HepG2 (cell line): ENCODE data around the gene IQUB. TPM values are rescaled to one million over a fixed set of nuclear protein-coding genes. Genes with fewer than 3 reads are reported as not detected.

Source experiments
- ATAC-seq: fragments of 200-7000 bp; cut with Tn5 transposase; 3 replicates; pipeline ENCODE4 v1.9.1; 2020; ENCODE audit warnings: mild to moderate bottlenecking, moderate library complexity
- BruUV-seq: library from RNA; stranded (reverse); fragments of 400-500 nt; replicated peaks from 2 replicates; lab custom pipeline; 2021; lab: Mats Ljungman, UMichigan
- CTCF ChIA-PET: fragments of 300-600 bp; formaldehyde crosslinking; extraction: SDS; loops from one replicate; lab custom pipeline; 2021; ENCODE audit warnings: low total read pairs, inconsistent platforms, low intra/inter-chr PET ratio; lab: Yijun Ruan, JAX
- POLR2A ChIA-PET: fragments of 350-600 bp; sonication (Branson Sonifier 250); formaldehyde crosslinking; loops from one replicate; lab custom pipeline; 2020; ENCODE audit warnings: antibody characterized with exemption, inconsistent platforms; lab: Yijun Ruan, JAX
- DNase-seq: peaks from one replicate; pipeline ENCODE4 v3.0.0-alpha.2; 2015; ENCODE audit warnings: low spot score
- FAIRE-seq: peaks from 3 replicates; lab custom pipeline; 2011; peaks lifted over from hg19 to GRCh38; lab: Jason Lieb, UNC
- H2AFZ ChIP-seq: one replicate; pipeline ENCODE4 v1.6.1; 2011; ENCODE audit warnings: low read length, inconsistent platforms
- H3K27ac ChIP-seq: fragments of 300-600 bp; 3 replicates; pipeline ENCODE4 v1.8.0; 2011; ENCODE audit warnings: mixed run types, mild to moderate bottlenecking, mixed read lengths, low read length, inconsistent platforms; ENCODE audit not compliant: insufficient read depth; ENCODE audit errors: extremely low read length
- H3K27me3 ChIP-seq, 2 experiments: fragments of 200-600 bp in 1 of 2; 2 replicates in 1 of 2; 3 replicates in 1 of 2; pipeline versions ENCODE4 v1.6.0 to v1.8.0; 2011; ENCODE audit warnings: low read length in 2 of 2, mild to moderate bottlenecking in 2 of 2, moderate library complexity in 2 of 2, inconsistent platforms in 1 of 2; ENCODE audit not compliant: insufficient read depth in 2 of 2, control insufficient read depth in 1 of 2
- H3K36me3 ChIP-seq, 2 experiments: fragments of 200-600 bp in 1 of 2; replicated peaks in 1 of 2; 2 replicates in 1 of 2; 3 replicates in 1 of 2; pipeline versions ENCODE4 v1.5.1 to v1.8.0; 2011; ENCODE audit warnings: low read length in 2 of 2, inconsistent platforms in 1 of 2; ENCODE audit not compliant: insufficient read depth in 2 of 2, control insufficient read depth in 1 of 2
- H3K4me1 ChIP-seq: 2 replicates; pipeline ENCODE4 v1.5.1; 2012; ENCODE audit warnings: low read length, inconsistent platforms; ENCODE audit not compliant: insufficient read depth
- H3K4me2 ChIP-seq: 2 replicates; pipeline ENCODE4 v1.6.0; 2011; ENCODE audit warnings: low read depth, low read length, inconsistent platforms
- H3K4me3 ChIP-seq, 3 experiments: fragments of 200-600 bp in 1 of 3; sonication (generic), shearing (Covaris generic) in 1 of 3; replicated peaks in 1 of 3; 2 replicates each; pipeline ENCODE4 v1.5.1; 2011 to 2016; ENCODE audit warnings: low read length in 3 of 3, inconsistent platforms in 2 of 3, low read depth in 2 of 3, mild to moderate bottlenecking in 2 of 3, control low read depth in 1 of 3, mixed read lengths in 1 of 3; ENCODE audit not compliant: insufficient read depth in 1 of 3
- H3K79me2 ChIP-seq: one replicate; pipeline ENCODE4 v1.6.1; 2011; ENCODE audit warnings: low read length, inconsistent platforms; ENCODE audit not compliant: insufficient read depth
- H3K9ac ChIP-seq: 2 replicates; pipeline ENCODE4 v1.6.0; 2011; ENCODE audit warnings: mild to moderate bottlenecking, low read depth, low read length, inconsistent platforms; ENCODE audit not compliant: insufficient read depth
- H3K9me3 ChIP-seq: 2 replicates; pipeline ENCODE4 v1.5.1; 2012; ENCODE audit warnings: mild to moderate bottlenecking, low read length
- H4K20me1 ChIP-seq: 2 replicates; pipeline ENCODE4 v1.6.0; 2011; ENCODE audit warnings: inconsistent platforms, mild to moderate bottlenecking, low read length, moderate library complexity; ENCODE audit not compliant: insufficient read depth
- ARID5B ChIP-seq: IDR thresholded peaks from 2 replicates; pipeline ENCODE4 v1.4.0; 2020; ENCODE audit warnings: mild to moderate bottlenecking, missing genetic modification reagents
- BRD4 ChIP-seq: sonication (generic); formaldehyde crosslinking; IDR thresholded peaks from 2 replicates; pipeline ENCODE4 v1.4.0; 2020; ENCODE audit warnings: missing genetic modification reagents
- CBX5 ChIP-seq: sonication (generic); formaldehyde crosslinking; IDR thresholded peaks from 2 replicates; pipeline ENCODE4 v1.4.0; 2020; ENCODE audit warnings: missing genetic modification reagents, borderline replicate concordance
- CHD2 ChIP-seq: IDR thresholded peaks from 2 replicates; pipeline ENCODE4 v1.6.1; 2011; ENCODE audit warnings: low read depth, low read length, improper control_type of control experiment
- LCORL ChIP-seq, 2 experiments: fragments of 450-650 bp in 1 of 2; sonication (generic) in 1 of 2; formaldehyde crosslinking in 1 of 2; IDR thresholded peaks; 2 replicates each; pipeline versions ENCODE4 v1.5.0 to v1.6.1; 2017 to 2020; ENCODE audit warnings: antibody characterized with exemption in 1 of 2, missing genetic modification reagents in 1 of 2
- NPAS2 ChIP-seq: sonication (generic); formaldehyde crosslinking; IDR thresholded peaks from 2 replicates; pipeline ENCODE4 v1.8.0; 2022; ENCODE audit warnings: mild to moderate bottlenecking, missing genetic modification reagents, borderline replicate concordance
- SP140L ChIP-seq: sonication (generic); formaldehyde crosslinking; IDR thresholded peaks from 2 replicates; pipeline ENCODE4 v1.4.0; 2020; ENCODE audit warnings: missing genetic modification reagents, borderline replicate concordance
- TP53 ChIP-seq: sonication (generic); formaldehyde crosslinking; conservative IDR thresholded peaks from 2 replicates; pipeline ENCODE4 v1.4.0; 2020; ENCODE audit warnings: missing genetic modification reagents
- ZNF609 ChIP-seq: sonication (generic); formaldehyde crosslinking; IDR thresholded peaks from 2 replicates; pipeline ENCODE4 v1.4.0; 2020; ENCODE audit warnings: mild to moderate bottlenecking, missing genetic modification reagents, borderline replicate concordance
- ZNF644 ChIP-seq: IDR thresholded peaks from 2 replicates; pipeline ENCODE4 v1.6.1; 2016; ENCODE audit warnings: low read depth
- ZNF710 ChIP-seq: sonication (generic); formaldehyde crosslinking; IDR thresholded peaks from 2 replicates; pipeline ENCODE4 v1.5.0; 2020; ENCODE audit warnings: mild to moderate bottlenecking, missing genetic modification reagents, borderline replicate concordance
- ZSCAN25 ChIP-seq: sonication (generic); formaldehyde crosslinking; IDR thresholded peaks from 2 replicates; pipeline ENCODE4 v1.8.0; 2022; ENCODE audit warnings: mild to moderate bottlenecking, missing genetic modification reagents
- WGBS: methylation state at CpG from one replicate; pipeline ENCODE4 v1.1.6; 2017; ENCODE audit warnings: low lambda C conversion rate; 5-methylcytosine and 5-hydroxymethylcytosine counted together
- in situ Hi-C: cut with HindIII; loops from 2 replicates; pipeline ENCODE4 v1.10.0; 2017; ENCODE audit warnings: low pct_unique_long_range_greater_than_20kb; ENCODE audit not compliant: extremely low pct_ligation_motif_present
- intact Hi-C: fragments of 100-400 bp; cut with micrococcal nuclease; formaldehyde crosslinking; loops from one replicate; pipeline ENCODE4 v1.10.0; 2022; ENCODE audit not compliant: unreplicated experiment
- polyA plus RNA-seq, 8 experiments: library from polyadenylated mRNA; depleted of rRNA in 3 of 8; stranded (reverse) in 7 of 8; unstranded in 1 of 8; fragments of >200 nt; fragmentation: Illumina TruSeq in 4 of 8; extraction: Trizol in 4 of 8; gene quantifications; 2 replicates each; pipeline versions ENCODE4 v1.2.1 to v1.2.3, GENCODE V29; 2011 to 2016; ENCODE audit warnings: low read depth in 4 of 8, missing spikeins in 1 of 8, mixed read lengths in 1 of 8; ENCODE audit not compliant: insufficient read depth in 1 of 8
- total RNA-seq, 5 experiments: library from RNA; depleted of rRNA; stranded (reverse); fragments of >200 nt; fragmentation: Illumina TruSeq; extraction: Trizol; gene quantifications; 2 replicates each; pipeline ENCODE4 v1.2.3, GENCODE V29; 2016; ENCODE audit warnings: low read depth in 1 of 5

The IQUB gene
- total and polyA plus RNA-seq, 2 of the 13 experiments (the other 11 are each of a cell fraction or from before 2014, with no cell fraction given): 0.07 TPM; not detected in 1

GRCh38 chr7:123573896-123574467 lies 39.6 kb upstream of the IQUB start:
- DNase-seq (no peak), FAIRE-seq (no peak), ATAC-seq (no peak)
- CTCF ChIA-PET: no interaction called here
- Histone ChIP-seq H2AFZ (no peak overlapping the region), H3K4me3 (no peak overlapping the region), H3K79me2 (no peaks in the 10 kb centered on the region), H3K27me3 (no peaks in the 10 kb centered on the region), H4K20me1 (no peaks in the 10 kb centered on the region), H3K4me1 (no peaks in the 10 kb centered on the region), H3K4me2 (no peak overlapping the region), H3K9me3 (no peaks in the 10 kb centered on the region), H3K9ac (no peak overlapping the region), H3K27ac (no peak overlapping the region), H3K36me3 (no peaks in the 10 kb centered on the region)
- intact Hi-C loops (no loop called here), in situ Hi-C loops (no loop called here)
- 26% methylated on average over 2 of the region's 2 CpGs for WGBS
- POLR2A ChIA-PET: no interaction called here
- BruUV-seq: no TSS peak
- TF ChIP-seq CHD2 (no peak), ZSCAN25 (no peak), LCORL (IDR thresholded peaks at IDR 0.05) (no peak), LCORL (CRISPR knock-in tag; IDR thresholded peaks at IDR 0.05) (no peak), SP140L (no peak), BRD4 (CRISPR knock-in tag) (no peak), ZNF609 (CRISPR knock-in tag) (no peak), CBX5 (CRISPR knock-in tag) (no peak), NPAS2 (CRISPR knock-in tag) (no peak), TP53 (no peak), ARID5B (CRISPR knock-in tag) (no peak), ZNF644 (CRISPR knock-in tag) (no peak), ZNF710 (no peak)
